GM18951 (cell line): ENCODE data around the gene CAPN9.
"Not testable (repeated sequence)": the region's sequence is repeated elsewhere in the genome, so short reads cannot be mapped to it uniquely, and the experiment has no call there.

ENCODE experiments used
- POLR2A ChIP-seq: IDR thresholded peaks from 4 replicates; pipeline ENCODE4 v1.6.1; 2011; ENCODE audit warnings: mild to moderate bottlenecking; ENCODE audit not compliant: insufficient read length, insufficient read depth; ENCODE audit errors: extremely low read depth
- in situ Hi-C: fragments of 300-500 bp; cut with MboI; formaldehyde crosslinking; loops from one replicate; pipeline ENCODE4 v1.12.0; 2022; ENCODE audit warnings: low sequenced_read_pairs, mixed read lengths, inconsistent platforms; ENCODE audit not compliant: unreplicated experiment

The CAPN9 gene

DNA sequence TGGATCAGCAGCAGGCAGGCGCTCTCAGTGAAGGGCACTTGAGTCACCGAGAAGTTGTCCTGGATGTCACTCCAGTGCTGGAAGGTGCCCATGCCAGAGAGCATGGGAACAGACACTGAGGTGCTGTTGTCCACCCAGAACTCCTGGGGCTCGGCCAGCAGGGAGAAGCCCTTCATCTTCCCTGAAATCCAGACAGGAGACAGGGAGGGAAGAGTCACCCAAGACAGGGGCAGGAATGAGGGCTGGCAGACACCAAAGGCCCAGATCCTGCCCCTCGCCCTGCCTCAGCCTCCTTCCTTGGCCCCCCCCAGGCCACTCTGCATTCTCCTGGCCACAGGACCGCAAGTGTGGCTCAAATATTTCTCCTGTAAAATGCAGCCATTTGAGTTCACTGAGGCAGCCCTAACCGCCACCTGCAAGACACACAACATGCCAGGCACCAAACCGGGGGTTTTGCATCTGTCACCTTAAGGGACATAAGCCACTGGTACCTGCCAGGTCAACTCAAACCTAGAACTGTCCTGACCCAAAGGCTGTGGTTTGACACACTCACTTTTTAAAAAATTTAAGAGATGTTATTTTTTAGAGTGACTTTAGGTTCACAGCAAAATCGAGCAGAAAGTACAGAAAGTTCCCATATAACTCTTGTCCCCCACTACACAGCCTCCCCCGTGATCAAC, 41.0 kb upstream of the CAPN9 start:
- in situ Hi-C loops: no loop called here
- no peak for TF ChIP-seq POLR2A

- in situ Hi-C loops: no loop called here
- TF ChIP-seq POLR2A: no peak
Measured at GRCh38 chr1:230706887-230707731, 40.1 kb upstream of the CAPN9 start.

GRCh38 chr1:230707732-230708630, 39.2 kb upstream of the CAPN9 start:
- in situ Hi-C loops: no loop called here
- TF ChIP-seq POLR2A: no peak

DNA sequence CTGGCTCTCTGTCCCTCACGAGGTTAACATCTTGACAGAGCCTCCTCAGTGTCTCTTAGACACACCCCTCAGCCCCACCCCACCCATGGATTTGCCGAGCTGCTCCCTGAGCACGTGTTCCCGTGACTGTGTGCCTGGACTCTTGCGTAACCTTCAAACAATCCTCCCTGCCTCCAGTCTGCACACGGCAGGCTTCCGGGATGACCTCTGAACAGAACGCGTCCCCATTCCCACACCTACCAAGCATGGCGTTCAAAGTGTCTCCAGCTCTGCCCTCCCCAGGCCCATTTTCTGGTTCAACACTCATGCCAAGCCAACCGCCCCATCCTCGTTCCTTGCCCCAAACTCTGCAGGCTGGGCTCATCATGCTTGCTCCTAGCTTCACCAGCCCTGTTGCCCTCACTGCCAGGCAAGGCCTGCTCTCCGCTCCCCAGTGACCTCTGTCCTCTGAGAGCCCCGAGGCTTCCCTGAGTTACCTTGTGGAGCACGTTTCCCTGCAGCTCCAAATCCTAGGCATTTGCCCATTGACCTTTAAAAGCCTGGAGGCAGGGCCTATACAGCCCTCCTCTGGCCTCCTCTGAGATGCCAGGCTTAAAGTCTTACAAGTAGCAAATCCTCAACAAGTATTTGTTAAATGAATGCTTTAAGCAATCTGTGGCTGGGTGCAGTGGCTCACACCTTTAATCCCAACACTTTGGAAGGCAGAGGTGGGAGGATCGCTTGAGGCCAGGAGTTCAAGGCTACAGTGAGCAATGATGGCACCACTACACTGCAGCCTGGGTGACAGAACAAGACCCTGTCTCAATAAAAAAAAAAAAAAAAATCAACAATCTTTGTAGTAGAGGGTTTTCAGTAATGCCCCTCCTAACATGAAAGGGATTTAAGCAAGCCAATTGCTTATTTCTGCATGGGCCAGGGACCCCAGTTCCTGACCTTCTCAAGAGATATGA, 38.3 kb upstream of the CAPN9 start:
- in situ Hi-C loops: no loop called here
- TF ChIP-seq POLR2A: no peak

DNA sequence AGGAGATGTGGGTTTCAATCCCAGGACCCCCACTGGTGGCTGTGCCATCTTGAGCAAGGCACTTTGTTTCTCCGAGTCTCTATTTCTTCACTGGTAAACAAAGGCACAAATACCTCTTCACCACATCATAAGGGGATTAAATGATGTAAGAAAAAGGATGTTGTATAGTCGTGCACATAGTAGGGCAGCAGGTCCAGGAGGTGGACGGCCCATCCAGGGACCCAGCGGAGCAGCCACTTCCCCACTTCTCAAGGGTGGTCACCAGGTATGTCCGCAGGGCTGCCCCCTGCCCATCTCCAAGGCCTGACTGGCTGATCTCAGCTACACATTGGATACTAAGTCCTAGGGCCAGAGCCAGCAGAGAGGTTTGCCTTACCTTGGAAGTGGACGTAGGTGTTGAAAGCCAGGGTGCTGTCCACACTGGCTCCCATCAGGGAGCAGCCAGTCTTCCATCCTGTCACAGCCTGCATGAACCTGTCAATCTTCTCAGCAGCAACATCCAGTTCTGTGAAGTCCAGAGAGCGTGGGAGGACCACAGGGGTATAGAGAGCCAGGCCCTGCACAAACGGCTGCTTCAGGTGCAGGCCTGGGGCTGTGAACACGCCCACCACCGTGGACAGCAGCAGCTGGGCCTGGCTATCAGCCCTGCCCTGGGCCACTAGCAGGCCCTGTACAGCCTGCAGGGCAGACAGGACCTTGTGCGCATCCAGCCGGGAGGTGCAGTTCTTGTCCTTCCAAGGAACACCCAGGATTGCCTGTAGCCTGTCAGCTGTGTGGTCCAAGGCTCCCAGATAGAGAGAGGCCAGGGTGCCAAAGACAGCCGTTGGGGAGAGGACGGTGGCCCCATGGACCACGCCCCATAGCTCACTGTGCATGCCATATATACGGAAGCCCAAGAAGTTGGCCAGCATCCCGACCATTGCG, 37.3 kb upstream of the CAPN9 start:
- in situ Hi-C loops: no loop called here
- TF ChIP-seq POLR2A: no peak

DNA sequence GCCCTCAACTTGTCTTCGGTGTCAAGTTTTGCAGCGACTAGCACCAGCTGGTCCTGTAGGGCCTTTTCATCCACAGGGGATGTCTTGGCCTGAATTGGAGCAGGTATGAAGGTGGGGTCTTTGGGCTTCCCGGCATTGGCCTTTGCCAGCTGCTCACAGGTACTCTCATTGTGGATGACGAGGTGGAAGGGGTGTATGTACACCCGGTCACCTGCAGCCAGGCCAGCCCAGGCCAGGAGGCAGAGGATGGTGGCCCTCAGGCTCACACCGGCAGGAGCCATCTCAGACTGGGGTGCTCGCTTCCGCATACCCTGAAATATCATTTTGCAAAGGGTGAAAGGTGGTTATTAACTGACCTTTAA, 36.7 kb upstream of the CAPN9 start:
- in situ Hi-C loops: no loop called here
- no peak for TF ChIP-seq POLR2A

DNA sequence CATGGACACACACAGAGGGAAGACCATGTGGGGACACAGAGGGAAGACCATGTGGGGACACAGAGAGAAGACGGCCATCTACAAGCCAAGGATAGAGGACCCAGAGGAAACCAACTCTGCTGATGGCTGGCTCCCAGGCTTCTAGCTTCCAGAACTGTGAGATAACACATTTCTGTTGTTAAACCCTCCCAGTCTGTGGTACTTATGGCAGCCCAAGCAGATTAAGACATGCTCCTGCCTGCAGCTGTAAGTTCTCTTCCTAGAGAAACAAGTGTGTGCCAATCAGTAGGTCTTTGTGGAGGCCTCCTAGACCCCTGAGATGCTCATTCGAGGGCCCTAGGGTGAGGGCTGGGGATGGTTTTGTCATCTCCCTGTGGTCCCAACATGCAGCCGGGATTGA, 35.9 kb upstream of the CAPN9 start:
- no peak for TF ChIP-seq POLR2A
- in situ Hi-C loops: no loop called here

GRCh38 chr1:230712470-230712942, 34.7 kb upstream of the CAPN9 start:
- TF ChIP-seq POLR2A: no peak
- in situ Hi-C loops: no loop called here

DNA sequence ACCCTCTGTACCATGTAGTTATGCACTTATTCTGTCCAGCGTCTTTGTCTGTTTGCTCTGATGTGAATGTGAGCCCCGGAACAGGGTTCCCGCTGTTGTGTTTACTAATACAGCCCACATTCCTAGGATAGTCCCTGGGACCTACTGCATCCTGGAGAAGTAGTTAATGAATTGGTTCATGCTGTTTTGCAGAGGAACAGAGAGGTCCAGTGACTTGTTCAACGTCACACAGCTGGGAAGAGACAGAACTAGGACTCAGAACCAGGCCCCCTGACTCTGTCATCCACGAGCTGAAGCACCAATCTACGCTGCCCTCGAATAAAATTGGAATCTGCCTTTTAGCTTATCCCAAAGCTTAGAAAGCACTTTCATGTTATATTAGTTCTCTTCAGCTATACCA, 34.0 kb upstream of the CAPN9 start:
- TF ChIP-seq POLR2A: no peak
- in situ Hi-C loops: no loop called here

DNA sequence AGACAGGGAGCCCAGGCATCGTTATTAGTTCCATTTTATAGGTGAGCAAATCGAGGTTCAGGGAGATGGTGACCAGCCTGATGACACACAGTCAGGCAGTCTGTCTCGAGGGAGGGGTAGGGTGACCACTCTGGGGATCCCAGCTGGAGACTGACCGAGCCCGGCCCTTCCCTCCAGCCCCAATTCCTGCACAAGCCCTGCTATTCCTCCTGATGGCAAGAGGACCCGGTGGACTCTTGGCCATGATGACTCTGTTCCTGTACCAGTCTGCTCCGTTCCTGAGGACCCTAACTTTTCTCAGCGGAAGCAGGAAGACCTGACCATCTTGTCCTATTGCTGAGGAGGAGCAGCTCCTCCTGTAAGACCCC, 33.7 kb upstream of the CAPN9 start:
- no peak for TF ChIP-seq POLR2A
- in situ Hi-C loops: no loop called here

- no peak for TF ChIP-seq POLR2A
- in situ Hi-C loops: no loop called here
Measured at GRCh38 chr1:230713915-230714764, 33.0 kb upstream of the CAPN9 start, which contains the start of gene AGT. Gene AGT, minus strand, starts transcription at chr1:230714122. Its CDS starts 3,299 bp downstream, at chr1:230710823.

GRCh38 chr1:230715510-230715909, 31.7 kb upstream of the CAPN9 start:
- in situ Hi-C loops: no loop called here

GRCh38 chr1:230716453-230716852, 30.7 kb upstream of the CAPN9 start:
- in situ Hi-C loops: not testable (repeated sequence)

More at GRCh38 chr1:230715510-230715909, 31.7 kb upstream of the CAPN9 start:
- no peak for TF ChIP-seq POLR2A
